GM21381 (cell line): ENCODE measurements around the gene ZNF148.
A peak's percentile ranks its signal among the peaks of the same experiment; 100 is the strongest.

Source experiments
- ATAC-seq: cut with Tn5 transposase; IDR thresholded peaks from one replicate; pipeline ENCODE4 v1.9.1; 2021; ENCODE audit warnings: mild to moderate bottlenecking, moderate library complexity; ENCODE audit not compliant: unreplicated experiment

ZNF148 gene

DNA sequence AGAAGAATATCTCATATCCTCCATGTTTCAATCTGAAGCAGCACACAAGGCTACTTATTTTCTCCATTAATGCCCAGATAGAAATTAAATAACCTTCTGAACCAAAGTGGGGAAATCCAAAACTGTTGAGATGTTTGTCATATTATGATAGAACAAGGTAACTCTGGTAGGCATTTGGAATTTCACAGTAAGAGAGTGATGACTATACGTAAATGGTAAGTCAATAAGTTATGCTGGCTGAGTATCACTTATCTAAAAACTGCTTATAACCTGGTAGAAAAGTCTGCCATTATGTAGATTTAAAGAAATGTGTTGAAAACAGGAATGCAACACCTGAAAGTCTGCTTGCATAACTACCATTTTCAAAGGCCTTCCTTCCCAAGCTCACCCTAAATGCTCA, 145.4 kb downstream of the ZNF148 start:
- no peak for ATAC-seq

DNA sequence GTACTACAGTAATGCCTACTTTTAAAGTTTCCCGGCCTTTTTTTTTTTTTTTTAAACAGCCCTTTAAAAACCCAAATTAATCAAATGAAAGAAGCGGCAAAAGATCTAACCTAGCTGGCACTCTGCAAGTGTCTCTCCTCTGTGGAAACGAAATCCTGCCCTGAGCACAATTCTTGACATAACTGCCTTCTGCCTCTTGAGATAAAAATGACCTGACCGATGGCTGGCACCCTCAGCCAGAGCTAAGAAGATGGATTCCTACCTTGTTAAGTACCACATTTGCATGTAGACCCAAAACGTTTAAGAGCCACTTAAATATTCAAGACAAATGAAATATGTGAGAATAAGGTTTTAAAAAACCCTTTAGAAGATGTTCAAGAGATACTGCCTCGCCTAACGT, 146.0 kb downstream of the ZNF148 start:
- ATAC-seq: no peak

DNA sequence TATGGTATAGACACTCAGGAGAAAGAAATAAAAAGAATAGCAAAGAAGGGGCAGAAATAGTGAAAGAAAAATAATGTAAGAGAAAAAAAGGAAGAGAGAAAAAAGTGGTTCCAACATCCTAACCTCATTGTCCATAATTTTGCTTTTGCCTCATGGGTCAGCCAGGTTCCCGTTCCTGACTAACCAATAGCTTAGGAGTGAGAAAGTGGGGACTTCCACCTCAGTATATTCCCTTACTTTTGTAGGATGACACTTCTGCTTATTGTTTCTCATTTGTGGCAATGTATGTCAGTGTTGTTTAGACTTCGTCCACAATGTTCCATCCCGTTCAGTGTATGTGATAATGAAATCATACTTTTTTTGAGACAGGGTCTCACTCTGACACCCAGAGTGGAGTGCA, 153.3 kb downstream of the ZNF148 start:
- no peak for ATAC-seq

DNA sequence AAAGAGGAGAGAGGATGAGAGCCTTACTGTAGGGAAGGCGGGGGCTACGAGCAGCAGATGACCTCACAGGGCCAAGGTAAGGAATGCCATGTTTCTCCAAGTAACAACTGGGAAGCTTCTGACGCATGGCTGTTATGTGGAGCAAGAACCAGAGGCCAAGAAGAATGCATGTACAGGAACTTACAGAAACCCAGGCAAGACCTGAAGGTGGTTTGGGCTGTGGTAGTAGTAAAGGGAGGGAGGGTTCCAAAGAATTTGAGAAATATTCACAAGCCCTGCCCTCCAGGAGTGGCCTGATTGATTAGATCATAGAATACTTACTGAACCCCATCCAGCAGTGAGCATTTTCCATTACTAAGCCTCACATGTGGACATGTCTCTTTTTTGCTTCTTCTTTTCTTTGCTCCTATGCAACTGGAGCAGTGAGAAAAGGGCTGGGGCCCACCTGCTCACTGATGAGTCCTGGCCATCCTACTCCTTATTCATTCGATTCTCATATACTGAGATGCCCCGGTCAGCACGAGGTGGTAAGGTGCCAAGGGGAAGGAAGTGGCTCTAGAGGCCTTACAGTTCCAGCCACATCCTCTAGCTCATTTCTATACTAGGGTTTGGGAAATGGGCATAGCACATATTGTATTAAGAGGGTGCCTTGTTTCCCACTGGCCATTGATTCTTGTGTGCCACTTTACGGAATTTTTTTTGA, 154.2 kb downstream of the ZNF148 start:
- no peak for ATAC-seq

DNA sequence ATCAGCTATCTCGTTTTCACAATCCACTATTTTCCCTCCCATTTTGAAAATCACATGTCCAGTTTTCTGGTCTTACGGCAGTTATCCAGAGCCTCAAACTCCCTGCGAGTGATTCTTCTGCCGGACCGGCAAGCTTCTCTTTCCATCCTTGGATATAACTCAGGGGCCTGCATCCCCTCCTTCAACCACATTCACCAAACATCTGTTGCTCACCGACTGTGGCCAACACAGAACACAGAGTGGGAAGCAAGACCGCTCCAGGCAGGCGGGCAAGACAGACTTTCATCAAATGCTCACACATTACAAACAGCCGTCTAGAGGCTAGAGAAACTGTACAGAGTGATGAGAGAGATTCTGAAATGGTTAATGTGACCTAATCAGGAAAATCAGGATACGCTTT, 154.9 kb downstream of the ZNF148 start:
- ATAC-seq: no peak

DNA sequence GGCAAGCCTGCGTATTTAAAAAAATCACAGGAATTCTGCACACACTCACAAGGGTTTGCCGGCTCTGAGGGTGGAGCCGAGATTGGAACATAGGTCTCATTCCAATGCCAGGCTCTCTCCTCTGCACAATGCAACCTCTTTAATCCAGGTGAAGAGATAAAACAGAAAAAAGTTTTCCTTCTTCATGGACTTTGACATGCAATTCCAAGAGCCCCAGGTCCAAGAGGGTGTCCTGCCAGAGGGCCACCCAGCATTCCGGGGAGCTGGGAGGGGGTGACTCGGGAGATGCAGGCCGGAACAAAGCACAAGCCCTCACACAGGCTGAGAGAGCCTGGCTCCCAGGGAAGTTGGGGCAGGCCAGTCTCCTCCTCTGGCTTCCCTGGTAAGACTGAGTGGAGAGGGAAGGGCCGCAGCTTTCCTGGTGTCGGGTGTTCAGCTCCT, 155.8 kb downstream of the ZNF148 start:
- ATAC-seq: no peak

DNA sequence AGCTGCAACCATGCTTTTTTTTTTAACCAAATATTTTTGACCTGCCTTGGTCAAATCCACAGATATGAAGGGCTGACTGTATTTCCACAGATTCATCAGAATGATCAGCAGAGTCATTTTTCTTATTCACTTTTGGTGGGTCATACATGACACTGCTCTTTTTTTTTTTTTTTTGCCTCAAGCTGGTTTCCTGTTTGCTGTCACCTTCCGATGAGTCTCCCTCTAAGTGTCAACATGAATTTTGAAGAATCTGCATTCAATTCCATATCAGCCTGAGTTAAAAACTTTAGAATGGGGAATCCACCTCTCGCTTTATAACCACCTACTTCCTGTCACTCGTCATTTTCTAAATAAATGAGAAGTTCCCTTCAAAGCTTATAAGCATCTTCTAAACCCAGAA, 160.4 kb downstream of the ZNF148 start:
- ATAC-seq: no peak

DNA sequence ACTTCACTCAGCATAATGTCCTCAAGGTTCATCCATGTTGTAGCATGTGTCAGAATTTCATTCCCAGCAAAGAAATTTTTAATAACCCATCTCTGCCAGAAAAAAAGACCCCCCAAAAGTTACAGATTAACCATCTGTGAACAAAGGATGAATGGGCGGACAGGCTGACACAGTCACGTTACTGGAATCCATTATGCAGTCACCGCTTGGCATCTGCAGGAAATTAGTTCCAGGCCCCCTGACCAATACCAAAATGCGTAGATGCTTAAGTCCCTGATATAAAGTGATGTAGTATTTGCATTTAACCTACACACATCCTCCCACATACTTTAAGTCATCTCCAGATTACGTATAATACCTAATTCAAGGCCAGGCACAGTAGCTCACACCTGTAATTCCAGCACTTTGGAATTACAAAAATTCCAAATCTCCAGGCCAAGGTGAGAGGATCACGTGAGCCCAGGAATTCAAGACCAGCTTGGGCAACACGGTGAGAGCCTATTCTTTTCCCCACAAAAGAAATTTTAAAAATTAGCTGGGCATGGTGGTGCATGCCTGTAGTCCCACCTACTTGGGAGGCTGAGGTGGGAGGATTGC, 161.1 kb downstream of the ZNF148 start:
- no peak for ATAC-seq

DNA sequence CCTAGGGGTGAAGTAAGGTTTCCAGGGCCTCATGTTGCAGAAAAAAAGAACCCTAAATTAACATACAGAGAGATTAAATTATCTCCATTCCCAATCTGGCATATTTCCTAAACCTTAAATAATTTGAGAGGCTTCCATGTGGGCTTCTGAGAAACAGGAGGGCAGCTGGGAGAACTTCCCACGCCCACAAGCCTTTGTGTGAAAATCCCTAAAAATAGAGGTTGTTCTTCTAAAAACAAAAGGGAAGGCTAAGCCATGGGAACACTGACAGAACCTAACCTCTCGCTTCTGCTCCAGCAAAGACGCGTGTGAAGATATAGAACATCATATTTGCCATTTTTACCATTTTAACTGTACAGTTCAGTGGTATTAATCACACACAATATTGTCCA, 161.8 kb downstream of the ZNF148 start:
- no peak for ATAC-seq

DNA sequence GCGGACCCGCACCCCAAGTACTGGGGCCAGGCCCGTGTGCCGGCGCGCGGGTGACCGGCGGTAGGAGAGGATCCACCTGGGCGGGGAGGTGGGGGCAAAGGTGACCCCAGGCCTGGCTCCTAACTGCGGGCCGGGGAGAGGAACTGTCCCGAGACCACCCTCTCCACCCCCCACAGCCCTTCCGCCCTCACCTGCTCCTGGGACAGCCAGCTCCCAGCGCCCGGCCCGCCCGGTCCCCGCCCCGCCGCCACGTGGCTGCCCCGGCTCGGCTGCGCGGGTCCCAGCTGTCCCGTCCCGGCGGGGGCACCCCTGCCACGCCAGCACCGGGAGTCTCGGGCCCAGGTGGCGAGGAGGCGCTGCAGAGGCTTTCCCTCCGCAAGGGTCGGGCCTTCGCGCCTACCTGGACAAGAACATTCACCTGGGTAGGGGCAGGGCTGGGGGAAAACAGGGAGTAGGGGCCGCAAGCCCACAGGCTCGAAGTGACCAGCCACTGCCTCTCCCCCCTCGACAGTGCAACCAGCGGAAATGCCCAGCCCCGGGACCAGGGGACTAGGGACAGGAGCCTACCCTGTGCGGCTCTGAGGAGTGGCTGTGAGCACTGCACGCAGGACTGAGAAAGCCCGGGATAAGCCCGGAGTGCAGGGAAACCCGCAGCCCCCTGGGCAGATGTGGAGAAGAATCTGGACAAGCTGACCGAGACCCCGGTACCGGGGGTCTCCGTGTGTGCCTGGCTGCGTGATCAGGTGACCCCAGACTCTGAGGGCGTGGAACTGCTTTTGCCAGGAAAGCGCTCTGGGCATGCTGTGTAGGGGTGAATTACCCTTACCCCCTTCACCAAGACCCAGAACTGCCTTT, 162.4 kb downstream of the ZNF148 start, which contains the start of gene SLC12A8:
TSS of gene SLC12A8 (minus strand) at position 240 of the 855 bp plus-strand sequence. CDS start 1,399 bp downstream, outside the sequence.
- ATAC-seq: no peak

DNA sequence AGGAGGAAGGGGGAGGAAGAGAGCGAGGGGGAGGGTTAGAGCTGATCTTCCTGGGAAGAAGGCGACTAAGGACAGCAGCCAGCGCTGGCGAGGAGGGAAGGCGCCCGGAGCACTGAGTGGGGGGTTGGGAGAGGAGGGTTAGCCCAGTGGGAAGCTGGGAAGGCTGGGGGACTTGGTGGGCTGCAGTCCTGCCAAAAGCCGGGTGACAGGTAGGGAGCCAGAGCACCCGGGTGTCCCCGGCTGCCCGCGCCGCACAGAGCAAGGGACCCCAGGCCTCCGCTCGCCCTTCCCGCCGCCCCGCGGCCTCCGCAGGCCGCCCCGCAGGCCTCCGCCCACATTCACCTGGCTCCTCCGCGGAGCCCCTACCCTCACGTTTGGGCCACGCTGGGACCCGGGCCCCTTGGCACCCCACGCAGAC, 163.0 kb downstream of the ZNF148 start:
- ATAC-seq: no peak

DNA sequence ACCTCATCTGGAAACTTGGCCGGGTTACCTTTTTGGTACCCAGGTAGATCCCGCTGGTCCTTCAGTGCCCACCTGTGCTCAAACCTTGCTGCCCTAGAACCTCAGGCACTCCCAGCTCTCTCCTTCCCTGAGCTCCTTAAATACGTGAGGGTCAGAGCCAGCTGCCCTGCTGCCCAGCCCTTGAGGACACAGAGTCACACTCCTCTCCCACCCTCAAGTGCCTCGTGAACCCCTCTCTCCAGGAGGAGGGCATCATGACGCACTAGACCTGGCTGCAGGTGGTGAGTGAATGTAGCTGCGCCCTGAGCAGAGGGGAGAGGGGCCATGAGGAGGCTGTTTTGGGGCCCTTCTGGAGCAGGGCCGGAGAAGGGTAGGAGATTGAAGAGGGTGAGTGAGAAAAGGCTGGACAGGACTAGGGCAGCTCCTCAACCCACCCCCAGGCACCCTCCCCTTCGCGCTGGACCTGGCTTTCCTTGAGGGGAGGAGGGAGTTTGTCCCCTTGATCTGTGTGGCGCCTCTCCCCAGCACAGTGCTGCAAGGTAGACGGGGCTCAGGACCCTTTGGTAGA, 163.5 kb downstream of the ZNF148 start:
- ATAC-seq: no peak

DNA sequence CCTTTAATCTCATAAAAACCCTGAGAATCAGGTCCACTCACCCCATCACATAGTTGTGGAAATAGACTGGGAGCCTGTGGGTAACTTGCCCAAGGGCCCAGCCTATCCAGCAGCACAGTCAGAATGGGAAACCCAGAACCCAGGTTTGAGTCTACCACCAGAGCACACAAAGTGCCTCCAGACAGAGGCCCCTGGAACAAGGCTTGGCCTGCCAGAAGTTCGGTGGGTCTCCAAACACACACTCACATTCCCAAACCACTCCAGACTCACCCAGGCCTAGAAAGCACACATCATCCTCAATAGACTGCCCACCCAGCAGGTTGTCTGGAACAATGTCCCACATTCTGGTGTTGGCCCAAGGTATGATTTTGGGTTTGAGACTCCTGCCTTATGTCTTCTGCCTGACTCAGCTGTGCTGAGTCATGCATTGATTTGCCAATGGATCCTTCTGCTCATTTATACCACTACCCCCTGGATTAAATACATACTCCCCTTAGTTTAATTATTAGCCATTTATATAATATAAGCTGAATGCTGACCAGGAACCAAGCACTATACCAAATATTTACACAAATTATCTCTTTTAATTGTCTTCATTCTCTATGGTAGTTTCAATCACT, 167.1 kb downstream of the ZNF148 start:
- no peak for ATAC-seq

DNA sequence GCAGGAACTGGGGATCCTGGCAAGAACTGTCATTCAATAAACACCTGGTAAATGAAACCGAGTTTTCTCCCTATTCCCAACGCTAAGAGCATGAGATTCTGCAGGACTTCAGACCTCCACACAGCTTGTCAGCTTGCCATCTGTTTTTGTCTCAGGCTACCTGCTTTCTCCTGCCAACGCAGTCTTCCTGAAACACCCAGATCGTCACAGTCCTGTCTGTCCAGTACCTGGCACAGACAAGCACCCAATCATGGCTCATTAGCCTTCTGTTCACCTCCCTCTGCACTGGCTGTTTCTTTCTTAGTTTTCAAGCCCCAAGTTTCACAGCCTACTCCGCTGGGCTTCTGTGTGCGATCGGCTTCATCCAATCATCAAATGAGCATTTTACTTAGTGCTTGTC, 167.6 kb downstream of the ZNF148 start:
- ATAC-seq: no peak

DNA sequence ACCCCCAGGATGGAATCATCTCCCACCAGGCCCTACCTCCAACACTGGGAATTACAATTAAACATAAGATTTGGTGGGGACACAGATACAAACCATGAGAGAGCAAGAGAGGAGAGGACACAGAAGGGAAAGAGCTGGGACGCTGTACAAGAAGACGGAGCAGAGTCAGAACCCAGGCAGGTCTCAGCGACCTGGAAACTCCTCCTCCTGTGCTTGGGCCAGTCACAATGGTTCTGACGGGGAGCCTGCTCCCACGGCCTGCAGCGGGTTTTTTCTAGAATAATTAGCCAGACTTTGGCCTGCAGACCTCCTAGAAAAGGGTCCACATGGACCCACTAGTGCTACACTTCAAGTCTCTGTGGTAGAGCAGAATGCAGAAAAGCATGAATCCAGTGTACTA, 168.2 kb downstream of the ZNF148 start:
- ATAC-seq: no peak

DNA sequence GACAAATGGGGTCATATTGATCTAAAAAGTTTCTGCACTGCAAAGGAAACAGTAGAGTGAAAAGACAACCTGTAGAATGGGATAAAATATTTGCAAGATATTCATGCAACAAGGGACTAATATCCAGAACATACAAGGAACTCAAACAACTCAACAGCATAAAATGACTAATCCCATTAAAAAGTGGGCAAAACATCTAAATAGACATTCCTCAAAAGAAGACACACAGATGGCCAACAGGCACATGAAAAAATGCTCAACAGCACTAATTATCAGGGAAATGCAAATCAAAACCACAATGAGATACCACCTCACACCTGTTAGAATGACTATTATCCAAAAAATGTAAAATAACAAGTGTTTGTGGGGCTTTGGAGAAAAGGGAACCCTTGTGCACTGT, 171.4 kb downstream of the ZNF148 start:
- no peak for ATAC-seq

DNA sequence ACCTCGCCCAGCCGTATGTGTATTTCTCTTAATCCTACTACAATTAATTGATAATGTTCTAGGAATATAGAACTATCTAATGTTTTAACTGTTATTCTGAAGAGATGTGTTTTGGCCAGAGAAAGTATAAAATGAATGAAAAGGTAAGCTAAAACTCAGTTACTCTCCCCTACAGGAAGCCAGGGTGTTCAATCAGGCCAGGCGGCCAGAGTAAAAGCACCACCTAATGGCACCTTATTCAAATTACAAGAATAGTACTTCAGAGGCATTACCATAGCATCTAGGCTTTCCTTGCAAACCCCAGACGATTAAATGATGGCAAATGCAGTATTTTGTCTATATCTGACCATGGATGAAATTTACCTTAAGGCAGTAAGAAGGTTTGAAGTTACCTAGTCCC, 172.9 kb downstream of the ZNF148 start:
- no peak for ATAC-seq

DNA sequence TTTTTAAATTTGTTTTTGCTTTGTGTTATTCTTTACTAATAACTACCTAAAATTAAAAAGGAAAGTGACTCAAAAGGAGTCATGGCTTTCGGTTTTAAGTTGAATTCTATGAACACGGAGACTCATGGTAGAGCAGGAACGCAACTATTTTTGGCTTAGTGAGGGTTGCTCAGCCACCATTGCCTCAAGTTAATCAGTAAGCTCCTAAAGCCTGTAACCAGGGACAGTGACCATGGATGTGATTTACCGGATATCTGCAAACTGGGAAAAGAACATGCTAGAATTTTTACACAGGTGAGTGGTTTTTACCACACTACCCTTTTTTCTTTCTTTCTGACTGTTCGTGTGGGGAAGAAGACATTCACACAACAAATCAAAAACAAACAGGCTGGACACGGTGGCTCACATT, 174.4 kb downstream of the ZNF148 start:
- ATAC-seq: peak; percentile 90

DNA sequence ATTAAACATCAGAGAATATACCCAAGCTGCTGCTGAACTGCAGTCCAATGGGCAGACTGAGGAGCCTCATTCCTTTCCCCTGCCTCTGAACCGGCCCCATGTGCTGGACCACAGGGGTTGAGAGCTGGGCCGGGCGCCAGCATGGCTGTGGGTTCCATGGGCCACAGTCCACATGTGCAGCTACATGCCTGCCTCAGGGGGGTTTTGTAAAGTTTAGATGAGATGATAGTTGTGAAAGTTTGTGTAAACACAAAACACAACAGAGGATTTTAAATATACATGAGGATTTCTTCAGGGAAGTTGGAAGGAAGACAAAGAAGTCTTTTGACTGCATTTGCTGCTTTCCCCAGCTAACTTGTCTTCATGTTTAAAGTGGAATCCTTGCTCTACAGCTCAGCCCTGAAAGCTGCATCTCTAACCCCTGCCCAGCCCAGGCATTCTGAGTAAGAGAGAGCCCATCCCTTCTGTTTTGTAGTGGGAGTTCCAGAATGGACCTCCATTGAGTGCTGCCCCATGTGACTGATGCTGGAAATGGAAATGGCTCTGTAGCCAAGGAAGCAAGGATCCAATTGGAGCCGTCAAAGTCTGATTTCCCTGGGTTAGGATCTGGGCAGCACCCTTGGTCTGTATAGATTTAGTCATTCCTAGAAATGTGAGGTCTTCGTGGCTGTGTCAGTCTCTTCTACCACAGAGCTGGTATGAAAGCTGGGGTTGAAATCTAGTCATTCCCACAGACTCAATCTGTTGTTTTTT, 180.1 kb downstream of the ZNF148 start:
- ATAC-seq: no peak
